ENCODE data around the gene PEX14. TPM values are rescaled to one million over a fixed set of nuclear protein-coding genes. Genes with fewer than 3 reads are reported as not detected.

PEX14 gene
- total RNA-seq, 4 donors from 2014 or later: 10.6 to 19.6 (median 13.9) TPM

GRCh38 chr1:10626791-10627410 lies 152.2 kb downstream of the PEX14 start:
- ATAC-seq (ENCODE audit: low FRiP score) (no peak), DNase-seq (ENCODE audit: low spot score) (no peak)
- no peak for TF ChIP-seq CTCF (IDR thresholded peaks at IDR 0.05)

GRCh38 chr1:10628685-10629084 lies 153.9 kb downstream of the PEX14 start:
- DNase-seq (ENCODE audit: low spot score): no peak
- ATAC-seq (ENCODE audit: low FRiP score): no peak
- TF ChIP-seq CTCF (IDR thresholded peaks at IDR 0.05): no peak

- ATAC-seq (ENCODE audit: low FRiP score): no peak
- DNase-seq (ENCODE audit: low spot score): no peak
- TF ChIP-seq CTCF (IDR thresholded peaks at IDR 0.05): no peak
Measured at GRCh38 chr1:10629091-10629815, 154.5 kb downstream of the PEX14 start.

- DNase-seq (ENCODE audit: low spot score) (no peak), ATAC-seq (ENCODE audit: low FRiP score) (no peak)
- no peak for TF ChIP-seq CTCF (IDR thresholded peaks at IDR 0.05)
Measured at GRCh38 chr1:10629816-10630571, 155.2 kb downstream of the PEX14 start.

GRCh38 chr1:10630661-10631120 lies 155.9 kb downstream of the PEX14 start:
- ATAC-seq (ENCODE audit: low FRiP score): no peak
- no peak for TF ChIP-seq CTCF (IDR thresholded peaks at IDR 0.05)
- DNase-seq (ENCODE audit: low spot score): no peak

GRCh38 chr1:10631121-10631810 lies 156.5 kb downstream of the PEX14 start:
- DNase-seq (ENCODE audit: low spot score) (no peak), ATAC-seq (ENCODE audit: low FRiP score) (no peak)
- TF ChIP-seq CTCF (IDR thresholded peaks at IDR 0.05): no peak

Data from omental fat pad (tissue), 4 donors.